NT2/D1 (cell line): ENCODE measurements around the gene TULP3.

Source experiments
- SUZ12 ChIP-seq: IDR thresholded peaks from 2 replicates; pipeline ENCODE4 v1.6.1; 2011; ENCODE audit not compliant: insufficient read length, insufficient read depth; ENCODE audit errors: extremely low read depth
- YY1 ChIP-seq: IDR thresholded peaks from 2 replicates; pipeline ENCODE4 v1.6.1; 2011; ENCODE audit not compliant: insufficient read length, insufficient read depth
- ZNF274 ChIP-seq: IDR thresholded peaks from 2 replicates; pipeline ENCODE4 v1.6.1; 2011; ENCODE audit warnings: mild to moderate bottlenecking, low read depth, low read length

GRCh38 chr12:2851931-2852330, 38.8 kb upstream of the TULP3 start:
- TF ChIP-seq ZNF274 (no peak), SUZ12 (no peak), YY1 (no peak)
